ENCODE data around the gene ACOXL.

Gene ACOXL

GRCh38 chr2:110740747-110741349 is 8.5 kb downstream of the ACOXL start:
- Histone ChIP-seq H3K4me1 (ENCODE audit: control insufficient read depth, insufficient read depth, low read length) (no peaks in the 10 kb centered on the region), H3K27me3 (ENCODE audit: control insufficient read depth, insufficient read depth, low read length, poor library complexity, severe bottlenecking) (no peaks in the 10 kb centered on the region), H3K4me3 (ENCODE audit: insufficient read depth, low read depth, low read length) (no peak overlapping the region), H3K27ac (ENCODE audit: insufficient read depth, low read depth, low read length, poor library complexity, severe bottlenecking) (no peak overlapping the region), H3K36me3 (ENCODE audit: control insufficient read depth, insufficient read depth, low read length) (no peaks in the 10 kb centered on the region), H3K9me3 (ENCODE audit: control insufficient read depth, low read length) (no peaks in the 10 kb centered on the region)
- WGBS, 2 experiments: 93 to 94% methylated on average over 9 of the region's 9 CpGs

GRCh38 chr2:110741491-110741980 is 9.2 kb downstream of the ACOXL start:
- no peak overlapping the region for H3K4me3 ChIP-seq (ENCODE audit: insufficient read depth, low read depth, low read length)
- no peak overlapping the region for H3K27ac ChIP-seq (ENCODE audit: insufficient read depth, low read depth, low read length, poor library complexity, severe bottlenecking)
- H3K27me3 ChIP-seq (ENCODE audit: control insufficient read depth, insufficient read depth, low read length, poor library complexity, severe bottlenecking): no peaks in the 10 kb centered on the region
- 44 to 57% methylated on average over 6 to 9 of the region's 9 CpGs for WGBS, 2 experiments
- no peaks in the 10 kb centered on the region for H3K9me3 ChIP-seq (ENCODE audit: control insufficient read depth, low read length)
- H3K36me3 ChIP-seq (ENCODE audit: control insufficient read depth, insufficient read depth, low read length): no peaks in the 10 kb centered on the region
- H3K4me1 ChIP-seq (ENCODE audit: control insufficient read depth, insufficient read depth, low read length): no peaks in the 10 kb centered on the region

- Histone ChIP-seq H3K27ac (ENCODE audit: insufficient read depth, low read depth, low read length, poor library complexity, severe bottlenecking) (no peak overlapping the region), H3K9me3 (ENCODE audit: control insufficient read depth, low read length) (no peaks in the 10 kb centered on the region), H3K4me3 (ENCODE audit: insufficient read depth, low read depth, low read length) (no peak overlapping the region), H3K27me3 (ENCODE audit: control insufficient read depth, insufficient read depth, low read length, poor library complexity, severe bottlenecking) (no peaks in the 10 kb centered on the region), H3K36me3 (ENCODE audit: control insufficient read depth, insufficient read depth, low read length) (no peaks in the 10 kb centered on the region), H3K4me1 (ENCODE audit: control insufficient read depth, insufficient read depth, low read length) (no peaks in the 10 kb centered on the region)
- 84 to 96% methylated on average over 2 of the region's 2 CpGs for WGBS, 2 experiments
Observed at GRCh38 chr2:110742412-110742811, 10.0 kb downstream of the ACOXL start.

- WGBS, 2 experiments: 89 to 90% methylated on average over 5 of the region's 5 CpGs
- Histone ChIP-seq H3K4me3 (ENCODE audit: insufficient read depth, low read depth, low read length) (no peak overlapping the region), H3K27ac (ENCODE audit: insufficient read depth, low read depth, low read length, poor library complexity, severe bottlenecking) (no peak overlapping the region), H3K9me3 (ENCODE audit: control insufficient read depth, low read length) (no peaks in the 10 kb centered on the region), H3K36me3 (ENCODE audit: control insufficient read depth, insufficient read depth, low read length) (no peaks in the 10 kb centered on the region), H3K4me1 (ENCODE audit: control insufficient read depth, insufficient read depth, low read length) (peaks cover 5% of the 10 kb centered on the region), H3K27me3 (ENCODE audit: control insufficient read depth, insufficient read depth, low read length, poor library complexity, severe bottlenecking) (no peaks in the 10 kb centered on the region)
Observed at GRCh38 chr2:110743600-110743999, 11.2 kb downstream of the ACOXL start.

DNA sequence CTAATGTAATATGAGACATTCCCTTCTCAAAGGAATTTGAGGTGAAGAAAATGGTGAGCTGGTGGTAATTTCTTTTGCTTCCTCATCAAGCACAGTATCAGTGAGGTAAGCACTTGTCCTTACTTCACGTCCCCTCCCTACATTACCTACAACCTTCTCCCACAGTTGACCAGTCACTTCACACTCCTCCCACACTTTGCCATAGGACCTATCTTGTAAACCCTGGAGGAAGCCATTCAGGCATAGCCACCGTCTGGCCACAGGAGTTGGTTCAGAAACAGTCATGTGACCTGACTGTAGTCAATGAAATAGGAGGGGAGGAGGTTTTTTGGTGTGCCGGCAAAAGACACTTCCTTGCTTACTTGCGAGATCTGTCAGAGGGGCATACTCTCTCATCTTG is 12.1 kb downstream of the ACOXL start:
- WGBS, 2 experiments: 87 to 93% methylated on average over 4 of the region's 4 CpGs
- Histone ChIP-seq H3K9me3 (ENCODE audit: control insufficient read depth, low read length) (no peaks in the 10 kb centered on the region), H3K36me3 (ENCODE audit: control insufficient read depth, insufficient read depth, low read length) (no peaks in the 10 kb centered on the region), H3K4me3 (ENCODE audit: insufficient read depth, low read depth, low read length) (no peak overlapping the region), H3K27me3 (ENCODE audit: control insufficient read depth, insufficient read depth, low read length, poor library complexity, severe bottlenecking) (no peaks in the 10 kb centered on the region), H3K4me1 (ENCODE audit: control insufficient read depth, insufficient read depth, low read length) (peaks cover 6% of the 10 kb centered on the region), H3K27ac (ENCODE audit: insufficient read depth, low read depth, low read length, poor library complexity, severe bottlenecking) (no peak overlapping the region)

- H3K27me3 ChIP-seq (ENCODE audit: control insufficient read depth, insufficient read depth, low read length, poor library complexity, severe bottlenecking): no peaks in the 10 kb centered on the region
- no peak overlapping the region for H3K27ac ChIP-seq (ENCODE audit: insufficient read depth, low read depth, low read length, poor library complexity, severe bottlenecking)
- no peaks in the 10 kb centered on the region for H3K9me3 ChIP-seq (ENCODE audit: control insufficient read depth, low read length)
- WGBS, 2 experiments: 95% methylated on average over 2 of the region's 2 CpGs
- H3K4me1 ChIP-seq (ENCODE audit: control insufficient read depth, insufficient read depth, low read length): peaks cover 6% of the 10 kb centered on the region
- H3K36me3 ChIP-seq (ENCODE audit: control insufficient read depth, insufficient read depth, low read length): no peaks in the 10 kb centered on the region
- H3K4me3 ChIP-seq (ENCODE audit: insufficient read depth, low read depth, low read length): no peak overlapping the region
Observed at GRCh38 chr2:110745048-110745447, 12.7 kb downstream of the ACOXL start.

DNA sequence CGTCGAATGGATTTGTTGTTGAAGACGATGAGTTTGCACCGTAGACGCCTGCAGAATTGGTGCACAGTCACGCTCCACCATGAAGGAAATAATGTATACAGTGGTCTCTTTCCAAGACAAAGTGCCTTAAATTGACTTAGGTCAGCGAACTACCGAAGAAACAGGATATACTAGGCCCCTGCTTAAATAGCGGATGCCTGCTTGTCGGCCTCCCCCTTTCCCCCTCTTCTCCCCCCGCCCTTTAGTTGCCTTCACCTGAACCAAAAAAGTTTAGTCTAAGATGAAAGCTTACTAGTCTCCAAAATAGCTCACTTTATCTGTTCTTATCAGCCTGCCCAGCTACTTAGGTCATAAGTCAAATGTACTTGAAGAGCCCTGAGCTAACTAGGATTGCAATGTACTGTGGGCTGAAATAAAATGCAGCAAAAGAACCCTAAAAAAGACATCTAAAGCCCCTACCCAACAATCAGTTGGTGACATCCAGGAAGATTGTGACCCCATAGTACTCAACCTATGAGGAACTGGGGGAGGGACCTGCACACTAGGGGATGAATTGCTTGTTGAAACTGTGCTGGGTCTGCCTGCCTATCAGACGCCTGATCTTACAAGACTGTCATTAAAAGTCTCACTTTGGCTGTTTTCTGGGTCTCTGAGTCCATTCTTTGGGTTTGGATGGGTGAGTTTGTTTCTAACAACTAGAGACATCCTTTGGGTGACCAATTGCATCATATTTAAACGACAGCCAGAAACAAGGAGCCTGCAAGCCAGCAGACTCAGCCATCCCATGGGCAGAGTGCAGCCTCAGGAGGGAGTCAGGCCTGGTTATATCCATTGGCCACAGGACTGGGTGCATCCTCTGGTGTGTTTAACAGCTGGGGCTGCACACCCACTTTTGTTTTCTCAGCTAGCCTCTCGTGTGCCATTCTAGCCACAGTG is 14.5 kb downstream of the ACOXL start:
- H3K4me1 ChIP-seq (ENCODE audit: control insufficient read depth, insufficient read depth, low read length): peaks cover 6% of the 10 kb centered on the region
- H3K9me3 ChIP-seq (ENCODE audit: control insufficient read depth, low read length): no peaks in the 10 kb centered on the region
- no peak overlapping the region for H3K4me3 ChIP-seq (ENCODE audit: insufficient read depth, low read depth, low read length)
- WGBS, 2 experiments: 93 to 95% methylated on average over 14 of the region's 14 CpGs
- H3K27ac ChIP-seq (ENCODE audit: insufficient read depth, low read depth, low read length, poor library complexity, severe bottlenecking): no peak overlapping the region
- no peaks in the 10 kb centered on the region for H3K36me3 ChIP-seq (ENCODE audit: control insufficient read depth, insufficient read depth, low read length)
- no peaks in the 10 kb centered on the region for H3K27me3 ChIP-seq (ENCODE audit: control insufficient read depth, insufficient read depth, low read length, poor library complexity, severe bottlenecking)

DNA sequence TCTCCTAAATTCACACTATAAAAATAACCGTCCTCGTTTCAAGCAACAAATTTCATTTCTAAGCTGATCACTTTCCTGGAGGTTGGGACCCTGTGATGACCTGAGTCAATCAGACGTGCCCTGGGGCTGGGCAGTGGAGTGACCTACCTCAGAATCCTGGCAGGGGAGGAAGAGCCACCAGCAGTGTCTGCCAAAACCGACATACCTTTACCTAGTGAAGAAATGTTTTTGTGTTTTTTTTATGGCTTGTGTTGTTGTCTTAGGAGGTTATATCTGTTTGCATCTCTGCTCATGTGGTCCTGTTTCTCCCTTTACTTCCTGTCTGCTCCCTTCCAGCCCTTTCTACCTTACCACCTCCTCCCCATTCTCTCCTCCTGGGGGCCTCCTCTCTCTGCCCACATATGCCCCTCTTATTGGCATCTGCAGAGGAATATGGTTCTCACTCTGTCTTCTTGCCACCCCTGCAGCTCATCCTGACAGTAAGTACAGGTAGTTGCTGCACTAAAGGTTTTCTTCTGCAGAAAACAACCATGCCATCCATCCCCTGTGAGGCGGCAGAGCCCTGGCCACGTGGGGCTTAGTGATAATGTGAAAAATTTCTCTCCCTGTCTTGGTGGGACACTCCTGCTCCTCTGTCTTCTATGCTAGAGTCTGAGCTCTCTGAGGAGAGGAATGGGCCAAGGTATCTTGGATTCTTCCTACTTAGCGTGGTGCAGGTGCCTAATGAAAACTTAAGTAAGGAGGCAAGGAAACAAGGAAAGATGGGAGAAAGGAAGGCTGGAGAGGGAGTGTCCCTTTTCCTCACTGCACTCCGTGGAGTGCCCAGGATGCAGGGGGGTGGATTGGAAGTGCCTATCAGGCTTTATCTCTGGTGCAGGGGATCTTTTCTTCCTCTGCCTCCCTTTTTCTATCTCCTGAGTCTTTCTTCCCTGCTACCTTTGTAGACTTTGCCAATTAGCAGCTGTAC is 15.4 kb downstream of the ACOXL start:
- Histone ChIP-seq H3K4me3 (ENCODE audit: insufficient read depth, low read depth, low read length) (no peak overlapping the region), H3K27me3 (ENCODE audit: control insufficient read depth, insufficient read depth, low read length, poor library complexity, severe bottlenecking) (no peaks in the 10 kb centered on the region), H3K9me3 (ENCODE audit: control insufficient read depth, low read length) (no peaks in the 10 kb centered on the region), H3K27ac (ENCODE audit: insufficient read depth, low read depth, low read length, poor library complexity, severe bottlenecking) (no peak overlapping the region), H3K4me1 (ENCODE audit: control insufficient read depth, insufficient read depth, low read length) (peaks cover 9% of the 10 kb centered on the region), H3K36me3 (ENCODE audit: control insufficient read depth, insufficient read depth, low read length) (no peaks in the 10 kb centered on the region)
- WGBS, 2 experiments: 68 to 79% methylated on average over 8 of the region's 8 CpGs

DNA sequence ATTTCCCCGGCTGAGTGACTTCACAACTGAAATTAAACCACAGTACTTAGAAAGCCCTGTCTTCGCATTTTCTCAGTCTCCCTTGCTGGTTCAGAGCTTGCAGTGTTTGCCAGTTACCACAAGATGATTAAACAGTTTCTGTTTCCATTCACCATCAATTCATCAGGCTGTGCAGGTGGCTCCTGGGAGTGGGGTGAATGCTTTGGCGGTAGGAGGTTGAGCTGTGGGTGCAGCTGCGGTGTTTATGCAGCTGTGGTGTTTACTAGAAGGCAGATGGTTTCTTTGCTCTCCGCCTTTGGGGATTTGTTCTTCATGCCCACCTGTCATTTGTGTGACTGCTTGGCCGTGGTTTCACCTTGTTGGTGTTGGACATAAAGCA is 16.1 kb downstream of the ACOXL start:
- Histone ChIP-seq H3K4me3 (ENCODE audit: insufficient read depth, low read depth, low read length) (no peak overlapping the region), H3K4me1 (ENCODE audit: control insufficient read depth, insufficient read depth, low read length) (peaks cover 10% of the 10 kb centered on the region), H3K27me3 (ENCODE audit: control insufficient read depth, insufficient read depth, low read length, poor library complexity, severe bottlenecking) (no peaks in the 10 kb centered on the region), H3K36me3 (ENCODE audit: control insufficient read depth, insufficient read depth, low read length) (no peaks in the 10 kb centered on the region), H3K27ac (ENCODE audit: insufficient read depth, low read depth, low read length, poor library complexity, severe bottlenecking) (no peak overlapping the region), H3K9me3 (ENCODE audit: control insufficient read depth, low read length) (no peaks in the 10 kb centered on the region)
- WGBS, 2 experiments: 67 to 71% methylated on average over 6 of the region's 6 CpGs

Measured in ectodermal cell (in vitro differentiated cells).